WTC11 (cell line): ENCODE measurements around the gene PTPRG. TPM values are rescaled to one million over a fixed set of nuclear protein-coding genes. Genes with fewer than 3 reads are reported as not detected.
A peak's percentile ranks its signal among the peaks of the same experiment; 100 is the strongest.

ENCODE experiments used
- ATAC-seq: fragments of 200-7000 bp; cut with Tn5 transposase; 2 replicates; pipeline ENCODE4 v1.10.0; 2021; ENCODE audit warnings: mild to moderate bottlenecking, moderate library complexity
- CTCF ChIA-PET: fragments of 300-600 bp; sonication (Branson Sonifier 250); formaldehyde crosslinking; loops from one replicate; lab custom pipeline; 2021; ENCODE audit warnings: antibody characterized with exemption; lab: Charles Lee
- POLR2A ChIA-PET: fragments of 350-600 bp; sonication (Branson Sonifier 250); formaldehyde crosslinking; loops from one replicate; lab custom pipeline; 2021; ENCODE audit warnings: antibody characterized with exemption; lab: Charles Lee
- DNase-seq: peaks from one replicate; pipeline ENCODE4 v3.0.0; 2021; ENCODE audit warnings: low spot score
- H3K27ac Mint-ChIP-seq: 2 replicates; pipeline ENCODE4 v1.8.0; 2021; ENCODE audit warnings: mixed read lengths
- H3K27me3 Mint-ChIP-seq: 2 replicates; pipeline ENCODE4 v1.8.0; 2021; ENCODE audit warnings: low read depth, mild to moderate bottlenecking, moderate library complexity, mixed read lengths
- H3K36me3 Mint-ChIP-seq: 2 replicates; pipeline ENCODE4 v1.8.0; 2021; ENCODE audit warnings: mixed read lengths
- H3K4me1 Mint-ChIP-seq: 2 replicates; pipeline ENCODE4 v1.8.0; 2022; ENCODE audit warnings: mixed read lengths
- H3K4me3 Mint-ChIP-seq: 2 replicates; pipeline ENCODE4 v1.8.0; 2021; ENCODE audit warnings: mild to moderate bottlenecking, moderate library complexity, mixed read lengths
- H3K9me3 Mint-ChIP-seq: 2 replicates; pipeline ENCODE4 v1.8.0; 2021; ENCODE audit warnings: mixed read lengths
- NR2C2 ChIP-seq: sonication (generic); formaldehyde crosslinking; IDR thresholded peaks from 2 replicates; pipeline ENCODE4 v1.8.0; 2022; ENCODE audit warnings: mild to moderate bottlenecking, missing genetic modification reagents
- PRRX2 ChIP-seq: fragments of 250-450 bp; sonication (Bioruptor Pico); IDR thresholded peaks from 2 replicates; pipeline ENCODE4 v1.8.0; 2021; ENCODE audit warnings: mild to moderate bottlenecking
- SOX15 ChIP-seq: fragments of 250-450 bp; sonication (Bioruptor Pico); IDR thresholded peaks from 2 replicates; pipeline ENCODE4 v1.9.0; 2021; ENCODE audit warnings: mild to moderate bottlenecking
- SP1 ChIP-seq: sonication (generic); formaldehyde crosslinking; conservative IDR thresholded peaks from 2 replicates; pipeline ENCODE4 v1.8.1; 2022; ENCODE audit warnings: missing genetic modification reagents
- TEAD4 ChIP-seq: sonication (generic); formaldehyde crosslinking; IDR thresholded peaks from 2 replicates; pipeline ENCODE4 v1.8.0; 2022; ENCODE audit warnings: mild to moderate bottlenecking, missing genetic modification reagents
- ZNF263 ChIP-seq: sonication (generic); formaldehyde crosslinking; IDR thresholded peaks from 2 replicates; pipeline ENCODE4 v1.8.1; 2022; ENCODE audit warnings: low read depth, mild to moderate bottlenecking, moderate library complexity, missing genetic modification reagents
- ZNF317 ChIP-seq: sonication (generic); formaldehyde crosslinking; IDR thresholded peaks from 2 replicates; pipeline ENCODE4 v1.8.1; 2023; ENCODE audit warnings: low read depth, mild to moderate bottlenecking, moderate library complexity, missing genetic modification reagents, borderline replicate concordance
- total RNA-seq: library from RNA; stranded (reverse); gene quantifications from 3 replicates; pipeline ENCODE4 v1.2.3, GENCODE V29; 2021
- TF ChIP-seq, protein P1 (sequence below): fragments of 250-450 bp; sonication (Bioruptor Pico); IDR thresholded peaks from 2 replicates; pipeline ENCODE4 v2.1.2; 2022; ENCODE audit warnings: mild to moderate bottlenecking, moderate library complexity
- TF ChIP-seq, protein P2 (sequence below): fragments of 250-450 bp; sonication (Bioruptor Pico); conservative IDR thresholded peaks from 2 replicates; pipeline ENCODE4 v1.9.0; 2021; ENCODE audit warnings: mild to moderate bottlenecking
- TF ChIP-seq, protein P3 (sequence below): fragments of 250-450 bp; sonication (Bioruptor Pico); IDR thresholded peaks from 2 replicates; pipeline ENCODE4 v1.9.0; 2021; ENCODE audit warnings: mild to moderate bottlenecking, borderline replicate concordance
- TF ChIP-seq, protein P4 (sequence below): sonication (generic); formaldehyde crosslinking; IDR thresholded peaks from 2 replicates; pipeline ENCODE4 v1.8.0; 2022; ENCODE audit warnings: missing genetic modification reagents

PTPRG gene
- total RNA-seq, 1 experiment from 2014 or later, result 106 TPM

DNA sequence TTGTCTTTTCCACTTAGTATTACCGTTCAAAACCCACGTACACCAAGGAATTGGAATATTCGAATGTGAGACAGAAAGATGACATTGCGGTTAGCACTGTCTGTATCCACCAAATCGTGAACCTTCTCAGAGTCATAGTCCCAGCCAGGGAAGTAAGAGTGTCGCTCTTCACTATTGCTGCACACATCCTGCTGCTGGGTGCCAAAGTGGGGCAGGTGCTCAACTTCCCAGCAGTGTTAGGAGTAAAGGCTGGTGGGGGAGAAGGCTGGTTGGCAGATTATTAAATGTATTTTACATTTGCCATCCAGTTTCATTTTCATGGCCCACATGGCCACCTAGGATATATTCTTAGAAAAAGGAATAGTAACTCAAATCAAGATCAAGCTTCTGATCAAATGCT is 65.1 kb downstream of the PTPRG start:
- DNase-seq, result no peak
- CTCF ChIA-PET, result no interaction called here

DNA sequence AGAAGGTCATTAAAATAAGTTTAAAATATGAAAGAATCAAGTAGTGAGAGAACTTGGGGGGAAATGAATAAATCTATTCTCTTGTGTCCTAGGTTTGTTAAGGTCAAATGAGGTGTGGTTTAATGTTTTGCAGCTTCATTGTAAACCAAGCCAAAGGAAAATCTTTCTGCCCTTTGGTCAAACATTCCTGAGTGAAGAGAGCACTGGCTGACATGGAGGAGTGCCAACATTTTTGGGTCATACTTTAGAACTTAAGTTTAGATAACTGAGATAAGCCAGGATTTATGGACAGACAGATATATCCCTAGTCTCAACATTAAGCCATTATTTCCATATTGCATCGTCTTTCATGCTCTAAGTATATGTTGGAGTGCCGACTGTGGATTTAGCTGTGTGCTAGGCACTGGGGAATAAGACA is 66.4 kb downstream of the PTPRG start:
- H3K9me3 Mint-ChIP-seq, result peaks cover 6% of the 10 kb centered on the region
- DNase-seq (no peak), ATAC-seq (no peak)
- H3K4me1 Mint-ChIP-seq, result peaks cover 73% of the 10 kb centered on the region
- POLR2A ChIA-PET, result no interaction called here
- TF ChIP-seq, protein P1, sequence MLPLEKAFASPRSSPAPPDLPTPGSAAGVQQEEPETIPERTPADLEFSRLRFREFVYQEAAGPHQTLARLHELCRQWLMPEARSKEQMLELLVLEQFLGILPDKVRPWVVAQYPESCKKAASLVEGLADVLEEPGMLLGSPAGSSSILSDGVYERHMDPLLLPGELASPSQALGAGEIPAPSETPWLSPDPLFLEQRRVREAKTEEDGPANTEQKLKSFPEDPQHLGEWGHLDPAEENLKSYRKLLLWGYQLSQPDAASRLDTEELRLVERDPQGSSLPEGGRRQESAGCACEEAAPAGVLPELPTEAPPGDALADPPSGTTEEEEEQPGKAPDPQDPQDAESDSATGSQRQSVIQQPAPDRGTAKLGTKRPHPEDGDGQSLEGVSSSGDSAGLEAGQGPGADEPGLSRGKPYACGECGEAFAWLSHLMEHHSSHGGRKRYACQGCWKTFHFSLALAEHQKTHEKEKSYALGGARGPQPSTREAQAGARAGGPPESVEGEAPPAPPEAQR (CRISPR knock-in tag), result no peak
- no peak for TF ChIP-seq PRRX2
- TF ChIP-seq, all 79 proteins: peak for 0
- Mint-ChIP-seq H3K4me3 (no peak overlapping the region), H3K27me3 (no peaks in the 10 kb centered on the region), H3K36me3 (peaks cover 16% of the 10 kb centered on the region), H3K27ac (peak overlapping the region; percentile 84; the same call in 1 of the 2 replicates)
- CTCF ChIA-PET, result no interaction called here

More for the DNA sequence above, 65.1 kb downstream of the PTPRG start:
- peaks cover 74% of the 10 kb centered on the region for H3K4me1 Mint-ChIP-seq
- H3K36me3 Mint-ChIP-seq, result peaks cover 15% of the 10 kb centered on the region
- no peaks in the 10 kb centered on the region for H3K27me3 Mint-ChIP-seq
- no peak overlapping the region for H3K4me3 Mint-ChIP-seq
- TF ChIP-seq TEAD4 (no peak), ZNF317 (CRISPR knock-in tag) (0 out of 2 replicates have a peak, but pooled peaks have one; percentile 38)
- ATAC-seq, result no peak
- H3K9me3 Mint-ChIP-seq, result no peaks in the 10 kb centered on the region
- peak overlapping the region; percentile 58; the same call in 1 of the 2 replicates for H3K27ac Mint-ChIP-seq
- POLR2A ChIA-PET, result no interaction called here

DNA sequence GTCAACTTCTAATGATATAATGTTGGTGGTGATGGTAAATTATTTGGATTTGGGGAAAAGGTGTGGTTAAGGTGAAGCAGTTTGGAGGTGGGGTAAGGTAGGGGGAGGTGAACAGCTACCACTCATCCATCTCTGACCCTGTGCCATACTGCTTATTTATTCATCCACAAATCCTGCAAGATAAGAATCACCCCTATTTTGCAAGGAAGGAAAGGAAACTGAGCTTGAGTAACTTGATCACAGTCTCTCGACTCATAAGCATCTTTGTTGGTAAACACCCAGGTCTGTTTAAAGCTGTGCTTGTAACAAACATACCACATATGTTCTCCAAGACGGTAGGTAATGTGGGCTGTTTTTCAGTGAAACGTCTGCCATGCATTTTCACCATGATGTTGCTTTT is 67.3 kb downstream of the PTPRG start:
- Mint-ChIP-seq H3K9me3 (peaks cover 13% of the 10 kb centered on the region), H3K36me3 (peaks cover 18% of the 10 kb centered on the region), H3K27ac (peak overlapping the region; percentile 75), H3K27me3 (no peaks in the 10 kb centered on the region)
- ATAC-seq, result no peak
- TF ChIP-seq TEAD4, result no peak
- TF ChIP-seq SOX15 (CRISPR knock-in tag), result no peak
- TF ChIP-seq SP1 (CRISPR knock-in tag), result no peak
- no peak for TF ChIP-seq ZNF263 (CRISPR knock-in tag)
- TF ChIP-seq NR2C2 (CRISPR knock-in tag), result no peak
- TF ChIP-seq, all 79 proteins: peak for 0
- no peak overlapping the region for H3K4me3 Mint-ChIP-seq
- DNase-seq, result no peak
- ChIA-PET POLR2A (no interaction called here), CTCF (no interaction called here)
- H3K4me1 Mint-ChIP-seq, result peaks cover 71% of the 10 kb centered on the region

DNA sequence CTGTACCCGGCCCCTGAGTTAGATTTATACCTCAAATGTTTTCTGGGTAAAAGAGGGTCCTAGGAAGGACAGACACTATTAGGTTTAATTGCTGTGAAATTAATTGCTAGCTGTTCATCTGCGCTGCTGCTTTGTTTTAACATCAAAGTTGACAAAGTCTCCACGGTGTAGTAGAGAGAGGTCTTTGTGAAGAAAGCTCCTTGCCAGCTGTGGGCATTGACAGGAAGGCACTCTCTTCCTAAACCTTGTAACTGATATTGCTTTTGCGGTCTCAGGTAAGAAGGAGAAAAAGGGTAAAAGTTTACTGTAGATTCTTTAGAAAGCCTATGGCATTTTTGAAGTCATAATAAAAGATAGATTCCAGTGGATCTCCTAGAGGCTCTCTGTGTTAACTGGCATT is 68.1 kb downstream of the PTPRG start:
- POLR2A ChIA-PET, result interaction anchor here (0.6 to 1.1 kb wide), 3 partner anchors 65 to 279 kb away, joined by 4 to 8 read pairs (median 4); no protein-coding TSS in a partner anchor
- TF ChIP-seq PRRX2 (no peak), ZNF263 (CRISPR knock-in tag) (no peak), SOX15 (CRISPR knock-in tag) (no peak)
- TF ChIP-seq, protein P2, sequence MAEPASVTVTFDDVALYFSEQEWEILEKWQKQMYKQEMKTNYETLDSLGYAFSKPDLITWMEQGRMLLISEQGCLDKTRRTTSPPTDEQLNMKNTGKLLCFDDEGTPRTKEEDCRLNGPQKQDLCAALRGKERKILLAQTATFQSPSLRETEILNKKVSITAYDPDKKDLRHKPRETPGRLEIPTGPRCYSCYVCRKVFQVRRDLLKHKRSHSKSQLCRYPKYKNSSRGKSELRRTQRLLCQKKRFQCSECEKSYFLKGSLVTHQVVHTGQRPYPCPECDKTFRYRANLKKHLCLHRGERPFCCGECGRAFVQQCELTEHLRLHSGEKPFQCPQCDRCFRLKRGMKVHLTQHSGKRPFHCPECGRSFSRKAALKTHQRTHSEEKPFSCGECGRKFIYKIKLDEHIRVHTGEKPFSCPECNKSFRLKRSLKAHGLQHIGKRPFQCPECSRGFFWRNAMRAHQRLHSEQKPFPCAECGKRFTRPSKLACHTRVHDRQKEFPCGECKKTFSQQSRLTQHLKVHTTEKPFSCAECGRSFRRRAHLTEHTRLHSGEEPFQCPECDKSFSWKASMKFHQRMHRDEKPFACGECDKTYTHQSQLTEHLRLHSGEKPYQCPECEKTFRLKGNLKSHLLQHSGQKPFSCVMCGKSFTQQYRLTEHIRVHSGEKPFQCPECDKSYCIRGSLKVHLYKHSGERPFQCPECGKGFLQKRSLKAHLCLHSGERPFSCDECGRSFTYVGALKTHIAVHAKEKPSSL (CRISPR knock-in tag), result no peak
- TF ChIP-seq, protein P3, sequence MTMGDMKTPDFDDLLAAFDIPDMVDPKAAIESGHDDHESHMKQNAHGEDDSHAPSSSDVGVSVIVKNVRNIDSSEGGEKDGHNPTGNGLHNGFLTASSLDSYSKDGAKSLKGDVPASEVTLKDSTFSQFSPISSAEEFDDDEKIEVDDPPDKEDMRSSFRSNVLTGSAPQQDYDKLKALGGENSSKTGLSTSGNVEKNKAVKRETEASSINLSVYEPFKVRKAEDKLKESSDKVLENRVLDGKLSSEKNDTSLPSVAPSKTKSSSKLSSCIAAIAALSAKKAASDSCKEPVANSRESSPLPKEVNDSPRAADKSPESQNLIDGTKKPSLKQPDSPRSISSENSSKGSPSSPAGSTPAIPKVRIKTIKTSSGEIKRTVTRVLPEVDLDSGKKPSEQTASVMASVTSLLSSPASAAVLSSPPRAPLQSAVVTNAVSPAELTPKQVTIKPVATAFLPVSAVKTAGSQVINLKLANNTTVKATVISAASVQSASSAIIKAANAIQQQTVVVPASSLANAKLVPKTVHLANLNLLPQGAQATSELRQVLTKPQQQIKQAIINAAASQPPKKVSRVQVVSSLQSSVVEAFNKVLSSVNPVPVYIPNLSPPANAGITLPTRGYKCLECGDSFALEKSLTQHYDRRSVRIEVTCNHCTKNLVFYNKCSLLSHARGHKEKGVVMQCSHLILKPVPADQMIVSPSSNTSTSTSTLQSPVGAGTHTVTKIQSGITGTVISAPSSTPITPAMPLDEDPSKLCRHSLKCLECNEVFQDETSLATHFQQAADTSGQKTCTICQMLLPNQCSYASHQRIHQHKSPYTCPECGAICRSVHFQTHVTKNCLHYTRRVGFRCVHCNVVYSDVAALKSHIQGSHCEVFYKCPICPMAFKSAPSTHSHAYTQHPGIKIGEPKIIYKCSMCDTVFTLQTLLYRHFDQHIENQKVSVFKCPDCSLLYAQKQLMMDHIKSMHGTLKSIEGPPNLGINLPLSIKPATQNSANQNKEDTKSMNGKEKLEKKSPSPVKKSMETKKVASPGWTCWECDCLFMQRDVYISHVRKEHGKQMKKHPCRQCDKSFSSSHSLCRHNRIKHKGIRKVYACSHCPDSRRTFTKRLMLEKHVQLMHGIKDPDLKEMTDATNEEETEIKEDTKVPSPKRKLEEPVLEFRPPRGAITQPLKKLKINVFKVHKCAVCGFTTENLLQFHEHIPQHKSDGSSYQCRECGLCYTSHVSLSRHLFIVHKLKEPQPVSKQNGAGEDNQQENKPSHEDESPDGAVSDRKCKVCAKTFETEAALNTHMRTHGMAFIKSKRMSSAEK (CRISPR knock-in tag), result no peak
- TF ChIP-seq, protein P4, sequence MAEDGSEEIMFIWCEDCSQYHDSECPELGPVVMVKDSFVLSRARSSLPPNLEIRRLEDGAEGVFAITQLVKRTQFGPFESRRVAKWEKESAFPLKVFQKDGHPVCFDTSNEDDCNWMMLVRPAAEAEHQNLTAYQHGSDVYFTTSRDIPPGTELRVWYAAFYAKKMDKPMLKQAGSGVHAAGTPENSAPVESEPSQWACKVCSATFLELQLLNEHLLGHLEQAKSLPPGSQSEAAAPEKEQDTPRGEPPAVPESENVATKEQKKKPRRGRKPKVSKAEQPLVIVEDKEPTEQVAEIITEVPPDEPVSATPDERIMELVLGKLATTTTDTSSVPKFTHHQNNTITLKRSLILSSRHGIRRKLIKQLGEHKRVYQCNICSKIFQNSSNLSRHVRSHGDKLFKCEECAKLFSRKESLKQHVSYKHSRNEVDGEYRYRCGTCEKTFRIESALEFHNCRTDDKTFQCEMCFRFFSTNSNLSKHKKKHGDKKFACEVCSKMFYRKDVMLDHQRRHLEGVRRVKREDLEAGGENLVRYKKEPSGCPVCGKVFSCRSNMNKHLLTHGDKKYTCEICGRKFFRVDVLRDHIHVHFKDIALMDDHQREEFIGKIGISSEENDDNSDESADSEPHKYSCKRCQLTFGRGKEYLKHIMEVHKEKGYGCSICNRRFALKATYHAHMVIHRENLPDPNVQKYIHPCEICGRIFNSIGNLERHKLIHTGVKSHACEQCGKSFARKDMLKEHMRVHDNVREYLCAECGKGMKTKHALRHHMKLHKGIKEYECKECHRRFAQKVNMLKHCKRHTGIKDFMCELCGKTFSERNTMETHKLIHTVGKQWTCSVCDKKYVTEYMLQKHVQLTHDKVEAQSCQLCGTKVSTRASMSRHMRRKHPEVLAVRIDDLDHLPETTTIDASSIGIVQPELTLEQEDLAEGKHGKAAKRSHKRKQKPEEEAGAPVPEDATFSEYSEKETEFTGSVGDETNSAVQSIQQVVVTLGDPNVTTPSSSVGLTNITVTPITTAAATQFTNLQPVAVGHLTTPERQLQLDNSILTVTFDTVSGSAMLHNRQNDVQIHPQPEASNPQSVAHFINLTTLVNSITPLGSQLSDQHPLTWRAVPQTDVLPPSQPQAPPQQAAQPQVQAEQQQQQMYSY (CRISPR knock-in tag), result no peak
- TF ChIP-seq, all 79 proteins: peak for 0
- CTCF ChIA-PET, result no interaction called here
- no peak overlapping the region for H3K4me3 Mint-ChIP-seq
- no peak overlapping the region for H3K27ac Mint-ChIP-seq
- DNase-seq (no peak), ATAC-seq (no peak)
- H3K4me1 Mint-ChIP-seq, result peaks cover 71% of the 10 kb centered on the region
- peaks cover 14% of the 10 kb centered on the region for H3K9me3 Mint-ChIP-seq
- peaks cover 14% of the 10 kb centered on the region for H3K36me3 Mint-ChIP-seq
- H3K27me3 Mint-ChIP-seq, result no peaks in the 10 kb centered on the region
